GM19324 (cell line): ENCODE results near the gene RIMKLB.
"Not testable (repeated sequence)": the region's sequence is repeated elsewhere in the genome, so short reads cannot be mapped to it uniquely, and the experiment has no call there.

Experiments used
- ATAC-seq: cut with Tn5 transposase; IDR thresholded peaks from one replicate; pipeline ENCODE4 v1.9.1; 2021; ENCODE audit warnings: mild to moderate bottlenecking, moderate library complexity; ENCODE audit not compliant: unreplicated experiment, low FRiP score

The RIMKLB gene

GRCh38 chr12:8687846-8688601, 9.8 kb upstream of the RIMKLB start:
- ATAC-seq = no peak

GRCh38 chr12:8689681-8690080, 8.1 kb upstream of the RIMKLB start:
- no peak for ATAC-seq

GRCh38 chr12:8692573-8692972, 5.2 kb upstream of the RIMKLB start:
- no peak for ATAC-seq

- ATAC-seq = no peak
Measured at GRCh38 chr12:8695116-8695515, 2.7 kb upstream of the RIMKLB start.

GRCh38 chr12:8696442-8697090, 1.2 kb upstream of the RIMKLB start:
- no peak for ATAC-seq

- no peak for ATAC-seq
Measured at GRCh38 chr12:8697120-8697475, 693 bp upstream of the RIMKLB start.

GRCh38 chr12:8698132-8698851, 501 bp downstream of the RIMKLB start:
- peak; percentile 26 for ATAC-seq

- no peak for ATAC-seq
Measured at GRCh38 chr12:8698879-8699278, 1.1 kb downstream of the RIMKLB start.

- ATAC-seq = no peak
Measured at GRCh38 chr12:8699714-8700113, 1.9 kb downstream of the RIMKLB start.

- ATAC-seq = no peak
Measured at GRCh38 chr12:8701046-8701660, 3.4 kb downstream of the RIMKLB start.

GRCh38 chr12:8702159-8702558, 4.4 kb downstream of the RIMKLB start:
- ATAC-seq = no peak

GRCh38 chr12:8709124-8709830, 11.5 kb downstream of the RIMKLB start:
- ATAC-seq = no peak

GRCh38 chr12:8712572-8712971, 14.8 kb downstream of the RIMKLB start:
- no peak for ATAC-seq

GRCh38 chr12:8722286-8722800, 24.6 kb downstream of the RIMKLB start:
- ATAC-seq = no peak

GRCh38 chr12:8734873-8735381, 37.1 kb downstream of the RIMKLB start:
- ATAC-seq = no peak

- no peak for ATAC-seq
Measured at GRCh38 chr12:8742501-8742900, 44.7 kb downstream of the RIMKLB start.

GRCh38 chr12:8743121-8743520, 45.3 kb downstream of the RIMKLB start:
- ATAC-seq = not testable (repeated sequence)

GRCh38 chr12:8745631-8746030, 47.8 kb downstream of the RIMKLB start:
- not testable (repeated sequence) for ATAC-seq

- no peak for ATAC-seq
Measured at GRCh38 chr12:8746046-8746445, 48.3 kb downstream of the RIMKLB start.

GRCh38 chr12:8760076-8760475, 62.3 kb downstream of the RIMKLB start:
- ATAC-seq = not testable (repeated sequence)
